Left kidney (tissue), 8 donors: ENCODE data around the gene AKR1A1. TPM values are rescaled to one million over a fixed set of nuclear protein-coding genes. Genes with fewer than 3 reads are reported as not detected.
"Not testable (repeated sequence)": the region's sequence is repeated elsewhere in the genome, so short reads cannot be mapped to it uniquely, and the experiment has no call there.

Experiments
- DNase-seq: peaks from one replicate; pipeline ENCODE4 v3.0.0-alpha.2; 2013
- long read RNA-seq, 8 donors: transcript quantifications; one replicate each; lab custom pipeline, GENCODE V29; 2026
- polyA plus RNA-seq: library from polyadenylated mRNA; unstranded; fragments of 120-200 nt; gene quantifications from one replicate; pipeline ENCODE4 v1.2.1, GENCODE V29; 2013; ENCODE audit not compliant: insufficient read length

The AKR1A1 gene
- 319 TPM for polyA plus RNA-seq
- long read RNA-seq, donor 1, transcript AKR1A1-201 (9 exons, 1,166 nt) = major isoform, 70 of 206 reads
- long read RNA-seq, donor 1, transcript AKR1A1-206 (3 exons, 630 nt) = minor isoform, 23 of 206 reads
- long read RNA-seq, donor 1, transcript AKR1A1-202 (10 exons, 1,818 nt) = minor isoform, 24 of 206 reads
- long read RNA-seq, donor 1, partial matches to known transcripts = 74 of 206 reads
- long read RNA-seq, donor 1, other reads (novel, unspliced or antisense) = 0 of 206 reads
- long read RNA-seq, donor 2, transcript AKR1A1-202 (10 exons, 1,818 nt) = minor isoform, 14 of 161 reads
- long read RNA-seq, donor 2, transcript AKR1A1-201 (9 exons, 1,166 nt) = major isoform, 57 of 161 reads
- long read RNA-seq, donor 2, transcript AKR1A1-214 (10 exons, 1,360 nt) = minor isoform, 8 of 161 reads
- long read RNA-seq, donor 2, transcript AKR1A1-206 (3 exons, 630 nt) = minor isoform, 13 of 161 reads
- long read RNA-seq, donor 2, partial matches to known transcripts = 61 of 161 reads
- long read RNA-seq, donor 2, other reads (novel, unspliced or antisense) = 0 of 161 reads
- long read RNA-seq, donor 3, transcript AKR1A1-204 (4 exons, 1,018 nt) = minor isoform, 5 of 192 reads
- long read RNA-seq, donor 3, transcript AKR1A1-202 (10 exons, 1,818 nt) = minor isoform, 10 of 192 reads
- long read RNA-seq, donor 3, transcript AKR1A1-201 (9 exons, 1,166 nt) = major isoform, 57 of 192 reads
- long read RNA-seq, donor 3, transcript AKR1A1-206 (3 exons, 630 nt) = minor isoform, 15 of 192 reads
- long read RNA-seq, donor 3, partial matches to known transcripts = 97 of 192 reads
- long read RNA-seq, donor 3, other reads (novel, unspliced or antisense) = 0 of 192 reads
- long read RNA-seq, donor 4, transcript AKR1A1-206 (3 exons, 630 nt) = major isoform, 7 of 30 reads
- long read RNA-seq, donor 4, transcript AKR1A1-201 (9 exons, 1,166 nt) = minor isoform, 6 of 30 reads
- long read RNA-seq, donor 4, partial matches to known transcripts = 15 of 30 reads
- long read RNA-seq, donor 4, other reads (novel, unspliced or antisense) = 0 of 30 reads
- long read RNA-seq, donor 5, transcript AKR1A1-214 (10 exons, 1,360 nt) = minor isoform, 18 of 341 reads
- long read RNA-seq, donor 5, transcript AKR1A1-206 (3 exons, 630 nt) = minor isoform, 31 of 341 reads
- long read RNA-seq, donor 5, transcript AKR1A1-202 (10 exons, 1,818 nt) = minor isoform, 18 of 341 reads
- long read RNA-seq, donor 5, transcript AKR1A1-201 (9 exons, 1,166 nt) = major isoform, 122 of 341 reads
- long read RNA-seq, donor 5, partial matches to known transcripts = 138 of 341 reads
- long read RNA-seq, donor 5, other reads (novel, unspliced or antisense) = 0 of 341 reads
- long read RNA-seq, donor 6, transcript AKR1A1-206 (3 exons, 630 nt) = minor isoform, 14 of 182 reads
- long read RNA-seq, donor 6, transcript AKR1A1-214 (10 exons, 1,360 nt) = minor isoform, 7 of 182 reads
- long read RNA-seq, donor 6, transcript AKR1A1-202 (10 exons, 1,818 nt) = minor isoform, 7 of 182 reads
- long read RNA-seq, donor 6, transcript AKR1A1-201 (9 exons, 1,166 nt) = major isoform, 53 of 182 reads
- long read RNA-seq, donor 6, partial matches to known transcripts = 86 of 182 reads
- long read RNA-seq, donor 6, other reads (novel, unspliced or antisense) = 0 of 182 reads
- long read RNA-seq, donor 7, transcript AKR1A1-202 (10 exons, 1,818 nt) = minor isoform, 15 of 274 reads
- long read RNA-seq, donor 7, transcript AKR1A1-201 (9 exons, 1,166 nt) = major isoform, 89 of 274 reads
- long read RNA-seq, donor 7, transcript AKR1A1-204 (4 exons, 1,018 nt) = minor isoform, 13 of 274 reads
- long read RNA-seq, donor 7, transcript AKR1A1-206 (3 exons, 630 nt) = minor isoform, 23 of 274 reads
- long read RNA-seq, donor 7, partial matches to known transcripts = 108 of 274 reads
- long read RNA-seq, donor 7, other reads (novel, unspliced or antisense) = 0 of 274 reads
- long read RNA-seq, donor 8, transcript AKR1A1-206 (3 exons, 630 nt) = minor isoform, 6 of 75 reads
- long read RNA-seq, donor 8, transcript AKR1A1-201 (9 exons, 1,166 nt) = major isoform, 27 of 75 reads
- long read RNA-seq, donor 8, transcript AKR1A1-214 (10 exons, 1,360 nt) = minor isoform, 7 of 75 reads
- long read RNA-seq, donor 8, partial matches to known transcripts = 24 of 75 reads
- long read RNA-seq, donor 8, other reads (novel, unspliced or antisense) = 0 of 75 reads

DNA sequence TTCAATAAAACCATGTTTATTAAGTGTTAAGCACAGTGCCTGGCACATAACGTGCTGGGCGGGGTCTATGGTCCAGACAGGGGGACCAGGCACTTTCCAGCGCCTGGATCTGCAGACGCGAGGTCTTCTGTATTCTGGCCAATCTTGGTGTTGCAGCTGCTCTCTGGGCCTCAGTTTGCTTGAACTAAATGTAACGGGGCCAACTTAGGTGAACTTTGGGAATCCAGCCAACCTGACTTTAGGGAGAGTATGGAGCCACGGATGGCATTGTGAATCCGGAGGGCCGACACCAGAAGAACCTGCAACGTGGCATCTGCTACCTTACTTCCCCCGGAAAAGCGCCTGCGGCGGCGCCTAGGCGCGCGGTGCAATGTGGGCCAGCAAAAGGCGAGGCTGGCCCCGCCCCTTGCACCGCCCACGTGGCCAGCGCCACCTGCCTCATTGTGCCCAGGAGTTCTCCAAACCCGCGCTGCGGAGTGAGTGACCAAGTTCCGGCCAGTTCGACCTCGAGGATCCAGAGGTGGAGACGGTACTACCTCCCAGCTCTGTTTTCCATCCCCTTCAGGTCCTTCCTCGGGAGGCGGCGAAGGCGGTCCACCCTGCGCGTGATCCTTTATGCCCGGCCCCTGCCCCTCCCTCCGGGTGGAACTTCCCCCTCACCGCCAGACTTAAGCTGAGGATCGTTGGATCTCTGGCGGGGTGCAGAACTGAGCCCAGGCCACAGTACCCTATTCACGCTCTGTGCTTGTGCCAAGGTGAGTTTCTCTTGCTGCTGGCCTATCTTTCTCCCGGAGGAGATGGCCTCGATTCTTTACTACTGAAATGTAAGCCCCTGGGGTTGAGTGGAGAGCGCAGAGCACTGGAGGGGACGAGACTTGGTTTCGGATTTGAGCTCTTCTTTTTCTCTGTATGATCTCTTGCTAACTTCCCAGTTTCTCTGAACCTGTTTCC lies at the start of gene AKR1A1:
Gene AKR1A1 (plus strand): TSS at position 426 of the 951 bp plus-strand sequence. CDS start 10,969 bp downstream, outside the sequence.
- peak; percentile 93 for DNase-seq

DNA sequence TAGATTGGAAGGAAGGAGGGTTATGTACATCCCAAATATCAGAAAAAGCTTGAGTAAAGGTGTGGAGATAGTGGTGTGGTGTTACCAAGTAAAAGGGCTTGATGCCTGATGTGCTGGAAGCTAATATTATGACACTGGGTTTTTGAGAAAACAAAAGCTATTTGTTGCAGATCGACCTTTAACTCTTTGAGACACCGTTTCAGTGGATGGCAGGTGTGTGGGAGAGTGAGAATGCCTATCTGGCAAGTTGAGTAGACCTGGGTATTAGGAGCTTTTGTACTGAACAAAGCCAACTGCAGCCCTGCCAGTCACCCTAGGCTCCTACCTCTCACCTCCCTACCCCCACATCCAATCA lies 49.1 kb upstream of the AKR1A1 start:
- no peak for DNase-seq

DNA sequence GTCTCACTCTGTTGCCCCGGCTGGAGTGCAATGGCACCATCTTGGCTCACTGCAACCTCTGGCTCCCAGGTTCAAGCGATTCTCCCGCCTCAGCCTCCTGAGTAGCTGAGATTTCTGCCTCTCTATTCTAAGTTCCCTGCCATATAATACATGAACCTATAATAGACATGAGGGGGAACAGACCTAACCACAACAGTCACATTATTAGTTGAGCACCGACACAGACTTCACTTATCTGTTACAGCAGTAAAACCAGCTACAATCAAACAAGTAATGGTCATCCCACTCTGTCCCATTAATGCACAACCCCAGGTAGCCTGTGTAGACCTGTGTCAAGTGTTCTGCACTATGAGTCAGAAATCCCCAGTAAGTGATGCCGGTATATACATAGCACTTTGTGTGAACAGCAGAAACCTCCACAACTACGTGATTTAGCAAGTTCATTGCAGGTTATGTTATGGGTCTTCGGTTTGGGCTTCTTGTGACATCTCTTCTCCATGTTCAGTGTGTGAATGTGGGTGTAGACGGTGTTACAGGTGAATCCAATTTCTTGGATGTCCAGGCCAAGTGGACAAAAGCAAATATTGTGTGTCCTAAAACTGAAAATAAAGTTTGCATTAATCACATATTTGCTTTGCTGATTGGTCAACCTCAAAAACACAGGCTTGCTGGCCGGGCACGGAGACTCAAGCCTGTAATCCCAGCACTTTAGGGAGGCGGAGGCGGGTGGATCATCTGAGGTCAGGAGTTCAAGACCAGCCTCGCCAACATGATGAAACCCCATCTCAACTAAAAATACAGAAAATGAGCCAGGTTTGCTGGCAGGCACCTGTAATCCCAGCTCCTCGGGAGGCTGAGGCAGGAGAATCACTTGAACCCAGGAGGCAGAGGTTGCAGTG lies 46.9 kb upstream of the AKR1A1 start:
- no peak for DNase-seq

DNA sequence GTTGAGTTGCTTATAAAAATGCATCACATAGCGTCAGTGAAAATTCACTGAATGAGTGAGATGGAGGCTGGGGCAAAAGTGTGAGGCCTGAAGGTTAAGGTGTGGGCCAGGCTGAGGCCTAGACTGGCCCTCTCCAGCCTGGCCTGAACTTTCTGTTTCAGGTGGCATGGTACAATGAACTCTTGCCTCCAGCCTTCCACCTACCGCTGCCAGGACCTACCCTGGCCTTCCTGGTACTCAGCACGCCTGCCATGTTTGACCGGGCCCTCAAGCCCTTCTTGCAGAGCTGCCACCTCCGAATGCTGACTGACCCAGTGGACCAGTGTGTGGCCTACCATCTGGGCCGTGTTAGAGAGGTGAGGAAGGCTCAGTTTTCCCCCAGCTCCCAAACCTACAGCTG lies 43.4 kb upstream of the AKR1A1 start:
- DNase-seq = no peak

DNA sequence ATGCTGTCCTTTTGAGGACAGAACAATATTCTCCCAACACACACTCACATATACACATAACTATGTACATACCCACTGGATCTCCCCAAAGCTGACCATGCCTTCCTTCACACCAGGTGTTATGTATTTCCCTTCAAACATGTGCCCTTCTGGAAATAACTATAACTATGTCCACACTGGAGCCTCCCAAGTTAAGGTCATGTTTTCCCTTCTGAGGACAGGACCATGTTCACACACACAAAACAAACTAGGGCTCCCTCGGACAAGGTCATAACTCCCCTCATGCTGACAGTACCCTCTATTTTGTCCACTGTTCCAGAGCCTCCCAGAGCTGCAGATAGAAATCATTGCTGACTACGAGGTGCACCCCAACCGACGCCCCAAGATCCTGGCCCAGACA lies 42.7 kb upstream of the AKR1A1 start:
- DNase-seq = no peak

DNA sequence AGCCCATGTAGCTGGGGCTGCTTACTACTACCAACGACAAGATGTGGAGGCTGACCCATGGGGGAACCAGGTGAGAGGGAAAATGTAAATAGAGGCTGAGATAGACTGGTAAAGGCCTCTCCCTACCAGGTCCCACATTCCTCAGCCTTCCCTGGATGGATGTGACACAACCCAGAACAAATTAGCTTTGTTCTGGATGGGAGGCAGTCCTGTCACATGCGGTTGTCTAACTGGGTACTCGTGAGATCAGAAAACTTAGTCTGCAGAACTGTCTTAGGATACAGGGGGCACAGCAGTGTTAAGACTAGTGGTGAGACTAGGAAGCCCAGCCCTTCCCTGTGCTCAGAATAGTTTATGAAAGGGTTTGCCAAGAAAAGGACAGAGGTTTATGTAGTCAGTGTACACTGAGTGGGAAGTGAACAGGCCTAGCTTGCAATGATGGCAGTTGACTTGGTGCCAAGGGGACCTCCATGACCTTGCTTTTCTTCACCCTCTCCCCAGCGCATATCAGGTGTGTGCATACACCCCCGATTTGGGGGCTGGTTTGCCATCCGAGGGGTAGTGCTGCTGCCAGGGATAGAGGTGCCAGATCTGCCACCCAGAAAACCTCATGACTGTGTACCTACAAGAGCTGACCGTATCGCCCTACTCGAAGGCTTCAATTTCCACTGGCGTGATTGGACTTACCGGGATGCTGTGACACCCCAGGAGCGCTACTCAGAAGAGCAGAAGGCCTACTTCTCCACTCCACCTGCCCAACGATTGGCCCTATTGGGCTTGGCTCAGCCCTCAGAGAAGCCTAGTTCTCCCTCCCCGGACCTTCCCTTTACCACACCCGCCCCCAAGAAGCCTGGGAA lies 42.1 kb upstream of the AKR1A1 start:
- DNase-seq = no peak

DNA sequence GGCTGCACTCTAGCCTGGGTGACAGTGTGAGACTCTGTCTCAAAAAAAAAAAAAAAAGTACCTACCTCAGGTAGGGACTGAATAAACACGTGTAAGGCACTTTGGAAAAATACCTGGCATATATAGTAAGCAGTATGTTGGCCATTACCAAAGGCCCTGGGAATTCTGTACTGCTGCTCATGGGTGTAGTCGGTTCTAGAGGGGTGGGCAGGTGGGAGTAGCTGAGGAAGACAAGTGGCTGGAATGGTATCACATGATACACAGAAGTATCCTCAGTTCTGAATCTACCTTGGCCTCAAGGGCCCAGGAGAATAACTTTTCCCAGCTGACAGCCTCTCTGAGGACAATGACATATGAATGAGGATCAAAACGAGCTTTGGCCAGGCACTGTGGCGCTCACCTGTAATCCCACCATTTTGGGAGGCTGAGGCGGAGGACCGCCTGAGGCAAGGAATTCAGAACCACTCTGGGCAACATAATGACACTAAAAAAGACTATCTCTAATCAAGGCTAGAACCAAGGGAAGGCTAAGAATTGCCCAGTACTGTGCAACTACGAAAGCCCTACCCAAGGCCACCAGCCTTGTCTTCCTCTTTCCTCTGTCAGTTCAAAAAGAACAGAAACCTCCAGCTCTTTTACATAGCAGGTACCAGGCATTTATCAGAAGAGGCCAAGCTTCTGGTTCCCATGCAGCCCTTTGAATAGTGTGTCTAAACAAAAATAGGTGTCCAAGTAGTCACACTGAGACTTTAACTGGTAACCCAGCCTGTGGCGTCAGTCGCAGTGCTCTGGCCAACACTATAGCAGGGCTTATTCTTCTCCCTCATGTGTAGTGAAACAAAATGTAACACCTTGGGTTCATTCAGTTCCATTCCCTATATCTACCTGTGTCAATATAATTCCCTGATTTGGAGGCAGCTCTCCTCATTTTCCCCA lies 40.3 kb upstream of the AKR1A1 start:
- DNase-seq = no peak

DNA sequence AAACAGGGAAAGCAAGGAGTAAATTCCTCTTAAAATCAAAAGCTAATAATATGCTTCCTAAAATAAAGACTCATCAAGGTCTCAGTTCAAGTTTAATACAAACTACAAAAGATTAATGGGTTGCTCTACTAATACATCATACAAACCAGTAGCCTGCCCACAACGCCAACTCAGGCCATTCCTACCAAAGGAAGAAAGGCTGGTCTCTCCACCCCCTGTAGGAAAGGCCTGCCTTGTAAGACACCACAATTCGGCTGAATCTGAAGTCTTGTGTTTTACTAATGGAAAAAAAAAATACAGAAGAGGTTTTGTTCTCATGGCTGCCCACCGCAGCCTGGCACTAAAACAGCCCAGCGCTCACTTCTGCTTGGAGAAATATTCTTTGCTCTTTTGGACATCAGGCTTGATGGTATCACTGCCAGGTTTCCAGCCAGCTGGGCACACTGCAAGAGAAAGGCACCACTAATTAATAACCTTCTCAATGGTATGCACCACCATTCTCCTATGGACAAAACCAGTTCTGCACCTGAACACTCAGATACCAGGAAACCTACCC lies 39.6 kb upstream of the AKR1A1 start:
- DNase-seq = no peak

DNA sequence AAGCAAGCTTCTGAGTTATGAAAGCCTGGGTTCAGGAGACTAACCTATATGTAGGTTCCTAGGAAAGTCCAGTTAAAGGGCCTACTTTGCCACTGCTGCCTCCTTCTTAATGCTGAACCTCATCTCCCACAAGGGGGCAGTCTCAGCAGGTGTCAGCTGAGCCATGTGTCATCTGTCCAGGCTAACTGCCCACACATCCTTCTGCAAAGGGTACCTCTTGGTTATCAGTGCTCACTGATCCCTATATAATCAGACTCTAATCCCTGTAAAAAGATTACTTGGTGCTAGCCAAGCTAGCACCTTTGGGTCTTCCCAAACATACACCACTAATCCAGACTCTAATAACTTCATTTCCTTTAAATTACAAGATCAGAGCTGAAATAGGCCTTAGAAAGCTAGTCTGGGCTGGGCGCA lies 38.0 kb upstream of the AKR1A1 start:
- DNase-seq = peak; percentile 45

DNA sequence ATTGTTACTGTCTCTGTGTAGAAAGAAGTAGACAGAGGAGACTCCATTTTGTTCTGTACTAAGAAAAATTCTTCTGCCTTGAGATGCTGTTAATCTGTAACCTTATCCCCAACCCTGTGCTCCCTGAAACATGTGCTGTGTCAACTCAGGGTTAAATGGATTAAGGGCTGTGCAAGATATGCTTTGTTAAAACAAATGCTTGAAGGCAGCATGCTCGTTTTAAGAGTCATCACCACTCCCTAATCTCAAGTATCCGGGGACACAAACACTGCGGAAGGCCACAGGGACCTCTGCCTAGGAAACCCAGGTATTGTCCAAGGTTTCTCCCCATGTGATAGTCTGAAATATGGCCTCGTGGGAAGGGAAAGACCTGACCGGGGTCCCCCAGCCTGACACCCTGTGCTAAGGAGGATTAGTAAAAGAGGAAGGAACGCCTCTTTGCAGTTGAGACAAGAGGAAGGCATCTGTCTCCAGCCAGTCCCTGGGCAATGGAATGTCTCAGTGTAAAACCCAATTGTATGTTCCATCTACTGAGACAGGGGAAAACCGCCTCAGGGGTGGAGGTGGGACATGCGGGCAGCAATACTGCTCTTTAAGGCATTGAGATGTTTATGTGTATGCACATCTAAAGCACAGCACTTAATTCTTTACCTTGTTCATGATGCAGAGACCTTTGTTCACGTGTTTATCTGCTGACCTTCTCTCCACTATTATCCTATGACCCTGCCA lies 36.9 kb upstream of the AKR1A1 start:
- DNase-seq = not testable (repeated sequence)

DNA sequence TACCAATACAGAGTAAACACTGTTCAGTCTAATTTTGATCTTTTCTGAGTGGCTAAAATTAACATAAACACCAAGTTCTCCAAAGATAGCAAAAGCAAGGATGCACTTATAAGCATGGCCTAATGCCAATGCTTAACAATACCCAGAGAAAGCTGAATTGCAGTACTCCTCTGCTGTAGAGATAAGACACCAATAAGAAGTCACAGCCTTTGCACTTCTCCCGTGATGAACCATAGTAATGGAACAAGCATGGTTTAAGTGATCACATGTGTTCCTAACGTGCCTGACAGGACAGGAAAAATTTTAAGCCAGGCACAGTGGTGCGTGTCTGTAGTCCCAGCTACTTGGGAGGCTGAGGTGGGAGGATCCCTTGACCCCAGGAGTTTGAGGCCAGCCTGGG lies 34.6 kb upstream of the AKR1A1 start:
- no peak for DNase-seq

DNA sequence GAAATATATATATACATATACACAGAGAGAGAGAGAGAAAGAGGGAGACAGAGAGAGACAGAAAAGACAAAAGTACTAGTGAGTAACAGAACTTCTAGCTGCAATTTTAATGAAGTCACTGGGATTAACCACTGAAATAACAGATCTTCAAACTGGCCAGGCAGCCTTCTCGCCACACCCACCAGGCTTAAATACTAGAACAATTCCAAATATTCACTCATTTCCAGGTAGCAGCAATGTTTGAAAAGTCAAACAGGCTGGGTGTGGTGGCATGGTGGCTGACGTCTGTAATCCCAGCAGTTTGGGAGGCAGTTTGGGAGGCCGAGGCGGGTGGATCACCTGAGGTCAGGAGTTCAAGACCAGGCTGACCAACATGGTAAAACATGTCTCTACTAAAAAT lies 34.2 kb upstream of the AKR1A1 start:
- DNase-seq = no peak

DNA sequence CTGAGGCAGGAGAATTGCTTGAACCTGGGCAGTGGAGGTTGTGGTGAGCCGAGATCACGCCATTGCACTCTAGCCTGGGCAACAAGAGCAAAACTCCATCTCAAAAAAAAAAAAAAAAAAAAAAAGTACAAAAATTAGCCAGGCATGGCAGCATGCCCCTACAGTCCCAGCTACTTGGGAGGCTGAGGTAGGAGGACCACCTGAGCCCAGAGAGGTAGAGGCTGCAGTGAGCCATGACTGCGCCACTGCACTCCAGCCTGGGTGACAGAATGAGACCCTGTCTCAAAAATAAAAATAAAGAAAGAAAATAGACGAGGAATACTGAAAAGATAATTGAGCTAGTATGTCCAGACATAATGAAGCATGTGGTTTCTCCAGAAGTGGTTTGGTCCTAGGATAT lies 32.3 kb upstream of the AKR1A1 start:
- DNase-seq = not testable (repeated sequence)

DNA sequence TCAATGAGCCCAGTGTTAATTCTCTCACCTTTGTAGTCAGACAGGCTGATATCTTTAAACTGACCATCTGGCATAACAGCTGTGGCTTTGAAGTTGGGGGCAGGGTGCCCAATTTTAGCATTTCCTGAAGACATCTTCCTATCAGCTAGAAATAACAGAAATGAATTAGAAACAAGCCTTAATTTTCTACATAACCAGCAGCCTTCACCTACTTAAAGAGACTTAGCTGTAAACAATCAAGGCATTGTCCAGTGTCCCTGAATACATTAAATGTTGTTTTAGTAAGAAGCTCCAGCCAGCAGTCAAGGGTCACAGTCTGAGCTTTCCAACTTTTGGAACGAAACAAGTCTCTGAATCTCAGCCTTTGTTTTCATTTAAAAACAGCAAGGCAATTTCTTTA lies 31.7 kb upstream of the AKR1A1 start:
- no peak for DNase-seq

DNA sequence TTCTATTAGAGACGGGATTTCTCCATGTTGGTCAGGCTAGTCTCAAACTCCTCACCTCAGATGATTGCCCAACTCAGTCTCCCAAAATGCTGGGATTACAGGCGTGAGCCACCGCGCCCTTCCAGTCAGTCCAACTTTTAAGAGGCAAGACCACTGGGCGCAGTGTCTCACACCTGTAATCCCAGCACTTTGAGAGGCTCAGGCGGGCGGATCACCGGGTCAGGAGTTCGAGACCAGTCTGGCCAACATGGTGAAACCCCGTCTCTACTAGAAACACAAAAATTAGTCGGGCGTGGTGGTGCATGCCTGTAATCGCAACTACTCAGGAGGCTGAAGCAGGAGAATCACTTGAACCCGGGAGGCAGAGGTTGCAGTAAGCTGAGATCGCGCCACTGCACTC lies 30.9 kb upstream of the AKR1A1 start:
- not testable (repeated sequence) for DNase-seq
